Left colon (tissue), 2 donors: ENCODE measurements around the gene KCNIP3. TPM values are rescaled to one million over a fixed set of nuclear protein-coding genes. Genes with fewer than 3 reads are reported as not detected.
A peak's percentile ranks its signal among the peaks of the same experiment; 100 is the strongest.

Experiments used
- ATAC-seq: fragments of 200-7000 bp; cut with Tn5 transposase; one replicate; pipeline ENCODE4 v1.9.1; 2020; ENCODE audit warnings: mild to moderate bottlenecking, moderate library complexity
- DNase-seq, 2 donors: peaks; one replicate each; pipeline ENCODE4 v3.0.0-alpha.2; 2020
- intact Hi-C, 2 donors: fragments of 100-400 bp; cut with DNase I in 1 of 2; cut with micrococcal nuclease in 1 of 2; formaldehyde crosslinking; loops; one replicate each; pipeline versions ENCODE4 v1.11.2 to v1.14.0; 2022; cut with DNase I, micrococcal nuclease
- total RNA-seq, 2 donors: library from RNA; stranded (reverse); fragmentation: NEBNext Ultra II Directional; extraction: Animal tissue kit (Norgen Biotek cat#: 25700); gene quantifications; one replicate each; pipeline ENCODE4 v1.2.1, GENCODE V29; 2021
- donor health status: DM: no; HTN: no; CAD: no.
- donor health status: DM: yes; HTN: yes; CAD: no.

Gene KCNIP3
- total RNA-seq, 2 donors from 2014 or later: 3.0 to 4.7 TPM

GRCh38 chr2:95273566-95274290 is 23.4 kb upstream of the KCNIP3 start:
- intact Hi-C loops: no loop called here
- no peak for ATAC-seq

DNA sequence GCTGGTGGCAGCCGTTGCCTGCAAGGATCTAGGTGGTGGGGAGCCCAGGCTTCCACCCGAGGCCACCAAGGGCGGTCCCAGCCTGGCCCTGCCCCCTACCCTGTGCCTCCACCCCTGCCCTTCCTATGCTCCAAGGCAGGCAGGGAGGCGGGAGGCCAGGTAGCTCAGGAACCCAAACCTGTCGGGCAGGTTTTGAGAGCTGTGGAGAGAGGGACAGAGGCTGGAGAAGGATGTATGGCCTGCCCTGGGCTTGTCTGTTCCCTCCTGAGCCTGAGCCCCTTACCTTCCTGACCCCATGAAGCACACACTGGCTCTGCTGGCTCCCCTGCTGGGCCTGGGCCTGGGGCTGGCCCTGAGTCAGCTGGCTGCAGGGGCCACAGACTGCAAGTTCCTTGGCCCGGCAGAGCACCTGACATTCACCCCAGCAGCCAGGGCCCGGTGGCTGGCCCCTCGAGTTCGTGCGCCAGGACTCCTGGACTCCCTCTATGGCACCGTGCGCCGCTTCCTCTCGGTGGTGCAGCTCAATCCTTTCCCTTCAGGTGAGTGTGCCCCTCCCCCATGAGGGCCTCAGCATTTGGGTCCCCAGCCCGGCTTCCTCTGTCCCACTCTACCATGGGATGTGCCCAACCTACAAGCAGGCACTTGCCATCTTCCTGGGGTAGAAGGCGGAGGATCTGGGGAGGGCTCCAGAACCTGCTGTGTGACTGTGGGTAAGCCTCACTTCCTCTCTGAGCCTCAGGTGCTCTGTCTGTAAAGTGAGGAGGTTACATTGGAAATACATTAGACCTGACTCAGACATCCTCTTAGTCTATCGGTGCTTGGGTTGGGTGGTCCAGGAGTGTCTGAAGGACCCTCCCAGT is 22.6 kb upstream of the KCNIP3 start, which contains the start of gene PROM2:
Gene PROM2 (plus strand): TSS at position 159 of the 860 bp plus-strand sequence. CDS start 137 bp downstream, at position 296.
- intact Hi-C loops: no loop called here
- DNase-seq (peak; percentile 87 to 88), ATAC-seq (peak; percentile 81)

More at GRCh38 chr2:95273566-95274290, 23.4 kb upstream of the KCNIP3 start:
- DNase-seq: no peak

GRCh38 chr2:95275151-95275515 is 22.0 kb upstream of the KCNIP3 start:
- DNase-seq: peak in 1 of 2 donors; percentile 23
- intact Hi-C loops: no loop called here
- ATAC-seq: peak; percentile 23

GRCh38 chr2:95275601-95276243 is 21.4 kb upstream of the KCNIP3 start:
- DNase-seq: peak; percentile 41 to 58
- intact Hi-C loops: no loop called here
- ATAC-seq: peak; percentile 50

DNA sequence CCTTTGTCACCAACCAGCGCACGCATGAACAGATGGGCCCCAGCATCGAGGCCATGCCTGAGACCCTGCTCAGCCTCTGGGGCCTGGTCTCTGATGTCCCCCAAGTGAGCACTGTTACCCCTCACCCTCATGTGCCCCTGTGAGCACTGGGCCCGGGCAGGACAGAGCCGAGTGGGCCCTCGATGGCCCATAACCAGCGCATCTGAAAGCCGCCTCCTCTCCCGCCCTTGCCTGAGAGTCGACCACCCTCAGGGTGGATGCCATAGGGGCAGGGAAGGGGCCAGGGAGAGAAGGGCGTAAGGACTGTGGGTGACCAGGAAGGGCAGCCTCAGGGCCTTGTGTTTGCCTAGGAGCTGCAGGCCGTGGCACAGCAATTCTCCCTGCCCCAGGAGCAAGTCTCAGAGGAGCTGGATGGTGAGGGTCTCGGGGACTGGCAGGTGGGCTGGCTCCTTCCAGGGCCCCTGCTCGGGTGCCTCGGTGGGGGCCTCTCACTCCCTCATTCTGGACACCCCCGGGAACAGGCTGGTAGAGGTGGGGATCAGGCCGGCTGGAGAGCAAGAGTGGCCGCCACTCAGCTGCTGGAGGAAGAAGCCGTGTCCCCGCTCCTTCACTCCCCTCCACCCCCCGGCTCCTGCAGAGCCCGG is 20.8 kb upstream of the KCNIP3 start:
- intact Hi-C loops: no loop called here
- DNase-seq (peak in 1 of 2 donors; percentile 26), ATAC-seq (no peak)

- intact Hi-C loops: no loop called here
- DNase-seq (peak in 1 of 2 donors; percentile 22), ATAC-seq (no peak)
Measured at GRCh38 chr2:95276888-95277245, 20.3 kb upstream of the KCNIP3 start.

- intact Hi-C loops: no loop called here
- ATAC-seq (peak; percentile 69), DNase-seq (peak; percentile 78 to 84)
Measured at GRCh38 chr2:95277246-95277906, 19.8 kb upstream of the KCNIP3 start.

DNA sequence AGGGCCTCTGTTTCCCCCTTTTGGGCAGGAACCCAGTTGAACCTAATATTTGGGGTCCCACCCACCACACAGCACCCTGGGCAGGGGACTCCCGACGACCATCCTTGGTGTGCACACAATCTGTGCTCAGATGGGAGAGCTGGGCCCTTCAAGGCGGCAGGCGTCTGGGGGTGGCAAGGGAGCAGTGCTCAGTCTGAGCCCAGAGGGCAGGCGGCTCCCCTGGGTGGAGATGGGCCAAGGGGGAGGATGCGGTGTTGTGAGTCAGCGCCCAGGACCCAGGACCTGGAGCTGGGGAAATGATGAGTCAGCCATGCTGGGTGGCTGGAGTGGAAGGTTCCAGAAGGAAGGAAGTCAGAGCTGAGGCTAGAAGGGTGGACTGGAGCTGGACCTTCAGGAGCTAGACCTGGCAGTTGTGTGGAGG is 19.1 kb upstream of the KCNIP3 start:
- DNase-seq (peak in 1 of 2 donors; percentile 22), ATAC-seq (no peak)
- intact Hi-C loops: no loop called here

GRCh38 chr2:95278637-95279225 is 18.4 kb upstream of the KCNIP3 start:
- intact Hi-C loops: no loop called here
- DNase-seq: peak in 1 of 2 donors; percentile 19

GRCh38 chr2:95279435-95280035 is 17.6 kb upstream of the KCNIP3 start:
- no peak for ATAC-seq
- intact Hi-C loops: no loop called here
- no peak for DNase-seq

More at GRCh38 chr2:95278637-95279225, 18.4 kb upstream of the KCNIP3 start:
- no peak for ATAC-seq

DNA sequence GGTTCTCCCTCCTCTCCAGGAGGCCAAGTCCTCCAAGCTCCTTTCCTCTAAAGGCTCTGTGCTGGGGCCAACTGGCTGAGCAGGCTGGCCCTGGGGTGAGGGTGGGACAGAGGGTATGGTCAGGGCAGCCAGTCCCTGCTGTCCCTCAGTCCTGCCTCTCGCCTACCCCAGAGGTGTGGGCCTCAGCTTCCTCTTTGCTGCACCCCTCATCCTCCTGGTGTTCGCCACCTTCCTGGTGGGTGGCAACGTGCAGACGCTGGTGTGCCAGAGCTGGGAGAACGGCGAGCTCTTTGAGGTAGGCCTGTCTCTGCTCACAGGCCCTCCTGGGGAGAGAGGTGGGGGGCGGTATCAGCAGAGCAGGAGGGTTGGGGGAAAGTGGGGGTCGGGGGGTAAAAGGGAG is 16.1 kb upstream of the KCNIP3 start:
- ATAC-seq (no peak), DNase-seq (no peak)
- intact Hi-C loops: no loop called here

GRCh38 chr2:95281786-95282185 is 15.4 kb upstream of the KCNIP3 start:
- DNase-seq (no peak), ATAC-seq (no peak)
- intact Hi-C loops: no loop called here

DNA sequence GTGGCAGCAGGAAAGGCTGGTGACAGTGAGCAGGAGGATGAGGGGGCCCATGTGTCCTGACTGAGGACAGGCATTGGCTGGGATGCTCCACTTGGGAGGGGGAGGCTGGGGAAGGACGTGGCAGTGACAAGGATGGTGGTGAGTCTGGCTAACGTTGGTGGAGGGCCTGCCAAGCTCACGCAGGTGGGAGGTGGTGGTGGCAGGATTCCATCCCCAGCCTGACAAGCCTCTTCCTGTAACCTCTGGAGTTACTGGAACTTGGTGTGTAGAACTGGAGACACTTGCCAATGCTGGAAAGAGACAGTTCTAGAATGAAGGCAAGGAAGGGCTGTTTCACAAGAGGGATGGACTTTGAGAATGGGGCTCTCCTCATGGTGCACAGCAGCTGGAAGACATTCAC is 14.7 kb upstream of the KCNIP3 start:
- ATAC-seq (no peak), DNase-seq (no peak)
- intact Hi-C loops: no loop called here

GRCh38 chr2:95283562-95283961 is 13.6 kb upstream of the KCNIP3 start:
- ATAC-seq (no peak), DNase-seq (no peak)
- intact Hi-C loops: no loop called here

GRCh38 chr2:95284886-95285541 is 12.1 kb upstream of the KCNIP3 start:
- intact Hi-C loops: no loop called here
- DNase-seq (no peak), ATAC-seq (no peak)

DNA sequence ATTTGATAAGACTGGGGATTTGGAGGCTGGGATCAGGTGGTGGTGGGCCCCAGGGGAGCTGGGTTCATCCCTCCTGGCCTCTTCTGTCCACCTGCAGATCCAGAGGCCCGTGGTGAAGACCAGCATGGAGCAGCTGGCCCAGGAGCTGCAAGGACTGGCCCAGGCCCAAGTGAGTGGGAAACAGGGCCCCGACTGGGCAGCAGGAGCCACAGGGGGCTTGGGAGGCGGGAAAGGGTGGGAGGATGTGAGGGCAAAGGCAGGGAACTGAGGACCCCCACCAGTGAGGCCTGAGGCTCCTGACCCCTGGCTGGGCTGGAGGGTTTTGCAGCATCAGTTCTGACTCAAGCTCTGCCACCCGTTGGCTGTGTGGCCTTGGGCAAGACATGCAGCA is 11.6 kb upstream of the KCNIP3 start:
- intact Hi-C loops: no loop called here
- ATAC-seq: no peak
- DNase-seq: no peak

DNA sequence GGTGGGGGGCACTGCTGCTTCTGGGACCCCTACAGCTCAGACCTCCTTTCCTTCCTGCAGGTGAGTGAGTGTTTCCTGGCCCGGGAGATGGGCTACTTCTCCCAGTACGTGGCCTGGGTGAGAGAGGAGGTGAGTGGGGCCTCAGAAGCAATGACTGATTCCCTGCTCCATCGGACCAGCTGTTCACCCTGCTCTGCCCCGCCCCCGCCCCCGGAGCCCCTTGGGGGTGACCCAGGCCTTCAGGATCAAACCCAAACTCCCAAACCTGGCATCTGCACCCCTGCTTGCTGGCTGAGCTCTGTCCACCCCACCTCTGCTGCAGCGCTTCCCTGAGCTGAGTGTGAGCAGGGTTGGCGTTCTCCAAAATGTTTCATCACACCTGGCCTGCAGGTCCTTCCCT is 9.8 kb upstream of the KCNIP3 start:
- ATAC-seq (no peak), DNase-seq (no peak)
- intact Hi-C loops: no loop called here
